ENCODE results near the gene FSCN2. TPM values are rescaled to one million over a fixed set of nuclear protein-coding genes. Genes with fewer than 3 reads are reported as not detected.

FSCN2 gene
- total RNA-seq, 1 donor from 2014 or later = 5.6 TPM

- FAIRE-seq (no peak), DNase-seq (ENCODE audit: low read depth) (peak; percentile 48)
- no peak overlapping the region for H3K4me3 ChIP-seq (ENCODE audit: insufficient read depth, low read depth, low read length)
- no peaks in the 10 kb centered on the region for H3K9me3 ChIP-seq (ENCODE audit: insufficient read depth, low read depth, low read length)
- Mint-ChIP-seq H3K27me3 (ENCODE audit: low read depth, unreplicated experiment) (no peaks in the 10 kb centered on the region), H3K27ac (ENCODE audit: unreplicated experiment) (peak overlapping the region; percentile 87), H3K9me3 (ENCODE audit: unreplicated experiment) (no peaks in the 10 kb centered on the region), H3K4me3 (ENCODE audit: unreplicated experiment) (peak overlapping the region; percentile 67), H3K36me3 (ENCODE audit: low read depth, unreplicated experiment) (peaks cover 25% of the 10 kb centered on the region), H3K4me1 (ENCODE audit: low read depth, unreplicated experiment) (peaks cover 69% of the 10 kb centered on the region)
- no peaks in the 10 kb centered on the region for H4K20me1 ChIP-seq (ENCODE audit: insufficient read depth, low read length)
- H3K79me2 ChIP-seq (ENCODE audit: insufficient read depth, low read length) = peaks cover 16% of the 10 kb centered on the region
- peaks cover 55% of the 10 kb centered on the region for H3K4me1 ChIP-seq (ENCODE audit: insufficient read depth, low read length)
- H3K36me3 ChIP-seq (ENCODE audit: insufficient read depth, low read length) = peaks cover 24% of the 10 kb centered on the region
- H3K27ac ChIP-seq (ENCODE audit: low read depth, low read length) = no peak overlapping the region
- H2AFZ ChIP-seq (ENCODE audit: low read depth, low read length) = no peak overlapping the region
- H3K9ac ChIP-seq (ENCODE audit: low read length) = no peak overlapping the region
- H3K4me2 ChIP-seq (ENCODE audit: low read length) = no peak overlapping the region
- H3K27me3 ChIP-seq (ENCODE audit: insufficient read depth, low read length) = no peaks in the 10 kb centered on the region
- TF ChIP-seq CTCF (IDR thresholded peaks at IDR 0.05; ENCODE audit: insufficient read depth, low read depth, low read length) (no peak), EZH2 (IDR thresholded peaks at IDR 0.05; ENCODE audit: insufficient read depth, low read length) (no peak)
Observed at GRCh38 chr17:81563861-81564586, 35.8 kb downstream of the FSCN2 start.

- H3K4me1 Mint-ChIP-seq (ENCODE audit: low read depth, unreplicated experiment) = peaks cover 69% of the 10 kb centered on the region
- FAIRE-seq (no peak), DNase-seq (ENCODE audit: low read depth) (no peak)
- H2AFZ ChIP-seq (ENCODE audit: low read depth, low read length) = no peak overlapping the region
- peak overlapping the region; percentile 87 for H3K27ac Mint-ChIP-seq (ENCODE audit: unreplicated experiment)
- H3K36me3 ChIP-seq (ENCODE audit: insufficient read depth, low read length) = peaks cover 28% of the 10 kb centered on the region
- H3K79me2 ChIP-seq (ENCODE audit: insufficient read depth, low read length) = peaks cover 11% of the 10 kb centered on the region
- no peak overlapping the region for H3K27ac ChIP-seq (ENCODE audit: low read depth, low read length)
- H3K36me3 Mint-ChIP-seq (ENCODE audit: low read depth, unreplicated experiment) = peaks cover 27% of the 10 kb centered on the region
- H3K27me3 Mint-ChIP-seq (ENCODE audit: low read depth, unreplicated experiment) = no peaks in the 10 kb centered on the region
- H3K9me3 Mint-ChIP-seq (ENCODE audit: unreplicated experiment) = no peaks in the 10 kb centered on the region
- no peak overlapping the region for H3K4me3 ChIP-seq (ENCODE audit: insufficient read depth, low read depth, low read length)
- peaks cover 51% of the 10 kb centered on the region for H3K4me1 ChIP-seq (ENCODE audit: insufficient read depth, low read length)
- no peak for TF ChIP-seq CTCF (IDR thresholded peaks at IDR 0.05; ENCODE audit: insufficient read depth, low read depth, low read length)
- TF ChIP-seq EZH2 (IDR thresholded peaks at IDR 0.05; ENCODE audit: insufficient read depth, low read length) = no peak
- no peaks in the 10 kb centered on the region for H3K27me3 ChIP-seq (ENCODE audit: insufficient read depth, low read length)
- no peaks in the 10 kb centered on the region for H4K20me1 ChIP-seq (ENCODE audit: insufficient read depth, low read length)
- H3K4me2 ChIP-seq (ENCODE audit: low read length) = no peak overlapping the region
- no peak overlapping the region for H3K9ac ChIP-seq (ENCODE audit: low read length)
- peak overlapping the region; percentile 67 for H3K4me3 Mint-ChIP-seq (ENCODE audit: unreplicated experiment)
- H3K9me3 ChIP-seq (ENCODE audit: insufficient read depth, low read depth, low read length) = no peaks in the 10 kb centered on the region
Observed at GRCh38 chr17:81564778-81565177, 36.6 kb downstream of the FSCN2 start.

- Histone ChIP-seq H3K4me3 (ENCODE audit: insufficient read depth, low read depth, low read length) (no peak overlapping the region), H3K4me1 (ENCODE audit: insufficient read depth, low read length) (peaks cover 49% of the 10 kb centered on the region), H3K79me2 (ENCODE audit: insufficient read depth, low read length) (peaks cover 11% of the 10 kb centered on the region), H3K9ac (ENCODE audit: low read length) (no peak overlapping the region), H4K20me1 (ENCODE audit: insufficient read depth, low read length) (no peaks in the 10 kb centered on the region), H3K9me3 (ENCODE audit: insufficient read depth, low read depth, low read length) (no peaks in the 10 kb centered on the region), H3K27ac (ENCODE audit: low read depth, low read length) (peak overlapping the region; percentile 88), H3K4me2 (ENCODE audit: low read length) (no peak overlapping the region), H2AFZ (ENCODE audit: low read depth, low read length) (no peak overlapping the region), H3K36me3 (ENCODE audit: insufficient read depth, low read length) (peaks cover 28% of the 10 kb centered on the region), H3K27me3 (ENCODE audit: insufficient read depth, low read length) (no peaks in the 10 kb centered on the region)
- Mint-ChIP-seq H3K4me3 (ENCODE audit: unreplicated experiment) (peak overlapping the region; percentile 67), H3K27me3 (ENCODE audit: low read depth, unreplicated experiment) (no peaks in the 10 kb centered on the region), H3K4me1 (ENCODE audit: low read depth, unreplicated experiment) (peaks cover 69% of the 10 kb centered on the region), H3K36me3 (ENCODE audit: low read depth, unreplicated experiment) (peaks cover 27% of the 10 kb centered on the region), H3K9me3 (ENCODE audit: unreplicated experiment) (no peaks in the 10 kb centered on the region), H3K27ac (ENCODE audit: unreplicated experiment) (peak overlapping the region; percentile 96)
- TF ChIP-seq CTCF (IDR thresholded peaks at IDR 0.05; ENCODE audit: insufficient read depth, low read depth, low read length) (no peak), EZH2 (IDR thresholded peaks at IDR 0.05; ENCODE audit: insufficient read depth, low read length) (no peak)
- FAIRE-seq = no peak
- no peak for DNase-seq (ENCODE audit: low read depth)
Observed at GRCh38 chr17:81565231-81565630, 37.1 kb downstream of the FSCN2 start.

Data from astrocyte (in vitro differentiated cells and primary cell).